ENCODE data around the gene CCDC82.

Gene CCDC82

DNA sequence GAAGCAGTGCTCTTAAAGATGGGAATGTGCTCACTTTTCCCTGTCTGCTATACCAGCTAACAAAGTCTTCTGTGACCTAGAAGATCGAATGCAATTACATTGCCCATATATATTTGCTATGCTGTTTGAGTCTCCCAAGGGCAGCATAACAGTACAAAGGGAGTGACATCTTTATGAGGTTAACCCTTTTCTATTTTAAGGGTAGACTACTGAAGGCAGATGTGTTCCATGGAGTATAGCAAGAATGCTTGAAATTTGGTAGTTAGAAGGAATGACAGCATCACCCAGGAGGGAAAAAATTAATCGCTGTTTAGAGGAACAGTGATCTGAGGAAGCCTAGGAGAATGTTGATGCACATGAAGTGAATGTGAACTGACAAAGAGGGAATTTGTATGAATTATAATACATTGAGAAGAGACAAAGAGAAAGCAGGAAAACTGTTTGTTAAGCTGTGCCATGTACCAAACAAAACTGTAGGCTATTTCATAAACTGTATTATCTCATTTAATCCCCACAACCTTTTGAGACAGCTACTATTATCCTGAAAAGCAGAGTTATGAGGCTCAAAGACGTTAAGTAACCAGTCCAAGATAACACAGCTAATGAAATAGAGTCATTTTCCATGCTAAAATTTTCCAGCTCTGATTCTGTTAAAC is 59.7 kb downstream of the CCDC82 start:
- H3K4me3 ChIP-seq (ENCODE audit: low read depth, low read length), result no peak overlapping the region

- no peak overlapping the region for H3K4me3 ChIP-seq (ENCODE audit: low read depth, low read length)
Measured at GRCh38 chr11:96329419-96329818, 60.3 kb downstream of the CCDC82 start.

GRCh38 chr11:96328395-96329010 is 61.2 kb downstream of the CCDC82 start:
- no peak overlapping the region for H3K4me3 ChIP-seq (ENCODE audit: low read depth, low read length)

DNA sequence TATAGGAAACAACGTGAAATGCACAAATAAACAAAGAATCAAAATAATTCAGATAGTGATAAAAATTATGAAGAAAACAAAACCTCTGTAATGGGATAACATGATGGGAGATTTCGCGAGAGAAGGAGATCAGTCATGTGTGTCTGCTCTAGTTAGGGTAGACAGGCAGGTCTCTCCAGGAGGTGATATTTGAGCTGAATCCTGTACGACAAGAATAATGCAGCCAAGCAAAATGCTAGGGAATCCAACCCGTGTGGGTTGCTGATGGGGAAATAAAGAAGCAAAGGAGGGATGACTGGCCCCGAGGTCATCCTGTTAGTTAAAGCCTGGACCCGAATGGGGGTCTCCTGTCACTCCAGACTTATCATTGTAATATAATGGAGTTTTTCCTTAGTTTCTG is 62.8 kb downstream of the CCDC82 start:
- H3K4me3 ChIP-seq (ENCODE audit: low read depth, low read length), result no peak overlapping the region

DNA sequence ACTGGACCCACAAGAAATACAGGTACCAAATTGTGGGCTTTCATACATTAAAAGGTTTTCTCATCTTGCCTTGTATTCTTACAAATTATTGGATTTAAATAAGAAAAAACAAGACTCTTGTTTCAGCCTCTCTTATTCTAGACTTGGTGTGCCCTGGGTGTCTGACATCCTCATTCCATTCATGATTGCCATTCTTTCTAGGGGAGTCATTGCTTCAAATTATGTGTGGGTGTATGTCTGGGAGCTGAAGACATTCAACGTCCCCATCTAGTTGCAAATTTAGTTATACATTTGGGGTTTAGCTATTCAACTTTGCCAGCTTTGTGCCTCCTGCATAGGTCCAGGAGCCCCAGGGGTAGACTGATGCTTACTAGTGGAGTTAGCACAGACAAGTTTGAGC is 64.8 kb downstream of the CCDC82 start:
- no peak overlapping the region for H3K4me3 ChIP-seq (ENCODE audit: low read depth, low read length)

GRCh38 chr11:96323642-96323985 is 66.1 kb downstream of the CCDC82 start:
- H3K4me3 ChIP-seq (ENCODE audit: low read depth, low read length), result no peak overlapping the region

DNA sequence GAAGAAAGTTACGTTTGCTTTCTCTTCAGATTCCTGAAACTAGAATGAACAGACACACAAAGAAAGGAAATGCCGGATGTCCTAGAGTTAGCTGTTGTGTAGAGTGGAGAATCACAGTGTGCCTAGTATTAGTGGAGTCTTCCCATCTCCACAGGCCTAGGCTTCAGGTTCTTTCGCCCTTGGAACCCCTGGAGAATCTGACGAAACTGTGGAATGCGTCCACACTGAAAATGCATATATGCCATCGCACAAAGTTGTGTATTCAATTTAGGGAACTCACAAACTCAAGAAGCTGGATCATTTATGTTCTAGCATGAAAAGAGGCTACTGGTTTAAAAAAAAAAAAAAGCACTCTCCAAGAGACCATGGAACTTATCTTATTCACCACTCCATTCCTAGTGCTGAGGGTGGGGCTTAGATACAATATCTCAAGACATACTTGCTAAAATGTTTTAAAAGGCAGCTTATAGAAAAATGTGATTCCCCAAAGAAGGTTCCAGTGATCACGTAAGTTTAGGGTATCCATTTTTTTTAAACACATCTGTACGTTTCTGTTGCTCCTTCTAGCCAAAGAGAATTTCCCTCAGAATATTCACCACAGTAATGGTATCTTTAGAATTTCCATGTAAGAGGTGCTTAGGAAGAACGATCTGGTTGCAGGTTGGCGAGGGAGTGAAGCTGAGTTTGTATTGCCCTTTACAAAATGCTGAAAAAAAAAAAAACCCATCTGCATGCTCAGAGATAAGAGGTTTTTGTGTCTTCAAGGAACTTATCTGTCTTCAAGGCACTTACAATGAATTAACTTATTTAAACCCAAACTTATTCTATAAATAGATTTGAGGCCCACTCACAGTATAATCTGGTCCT is 66.7 kb downstream of the CCDC82 start:
- no peak overlapping the region for H3K4me3 ChIP-seq (ENCODE audit: low read depth, low read length)

GRCh38 chr11:96321091-96321490 is 68.6 kb downstream of the CCDC82 start:
- H3K4me3 ChIP-seq (ENCODE audit: low read depth, low read length), result no peak overlapping the region

DNA sequence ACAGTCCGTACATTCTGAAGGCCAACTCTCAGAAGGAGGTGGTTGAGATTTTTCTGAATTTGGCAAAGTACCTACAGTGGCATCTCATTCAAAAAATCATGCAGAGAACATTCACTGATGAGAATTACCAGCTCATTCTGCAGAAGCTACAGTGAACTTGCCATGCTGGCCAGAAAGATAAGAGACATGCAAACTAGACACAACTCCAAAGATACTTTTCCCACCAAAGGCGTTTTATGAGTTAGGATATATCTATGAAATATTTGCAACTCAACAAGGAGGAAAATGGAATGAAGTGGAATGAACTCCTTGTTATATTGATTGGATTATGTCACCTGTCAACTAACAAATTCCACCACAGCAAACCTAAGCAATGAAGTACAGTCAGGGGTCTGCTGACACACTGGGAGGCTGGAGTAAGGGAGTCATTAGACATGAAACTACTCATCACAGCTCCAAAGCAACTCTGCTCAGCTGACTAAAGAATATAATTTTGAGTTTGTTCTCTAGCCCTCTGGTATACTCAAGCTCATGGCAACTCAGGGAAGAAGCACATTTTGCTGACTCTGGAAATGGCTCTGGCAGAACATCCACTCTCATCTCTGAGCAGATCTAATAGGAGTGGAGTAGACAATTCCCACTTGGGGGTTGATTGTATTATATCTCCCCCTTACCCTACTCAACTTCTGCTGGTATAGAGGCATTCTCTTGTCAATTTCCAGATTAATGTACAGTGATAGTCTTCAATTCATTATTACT is 69.6 kb downstream of the CCDC82 start:
- H3K4me3 ChIP-seq (ENCODE audit: low read depth, low read length), result no peak overlapping the region

DNA sequence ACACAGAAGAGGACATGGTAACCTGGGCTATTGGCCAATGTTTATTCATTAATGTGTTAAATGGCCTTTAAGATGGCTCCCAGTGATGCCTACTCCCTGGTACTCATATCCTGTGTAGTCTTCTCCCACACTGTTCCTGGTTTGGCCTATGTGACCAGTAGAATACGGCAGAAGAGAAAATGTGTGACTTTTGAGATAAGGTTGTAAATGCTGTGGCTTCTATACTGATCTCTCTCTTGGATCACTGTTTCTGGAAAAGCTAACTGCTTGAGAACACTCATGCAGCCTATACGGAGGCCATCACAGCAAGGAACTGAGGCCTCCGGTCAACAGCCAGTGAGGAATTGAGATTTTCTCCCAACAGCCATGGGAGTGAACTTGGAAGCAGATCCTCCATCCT is 70.9 kb downstream of the CCDC82 start:
- H3K4me3 ChIP-seq (ENCODE audit: low read depth, low read length), result no peak overlapping the region

DNA sequence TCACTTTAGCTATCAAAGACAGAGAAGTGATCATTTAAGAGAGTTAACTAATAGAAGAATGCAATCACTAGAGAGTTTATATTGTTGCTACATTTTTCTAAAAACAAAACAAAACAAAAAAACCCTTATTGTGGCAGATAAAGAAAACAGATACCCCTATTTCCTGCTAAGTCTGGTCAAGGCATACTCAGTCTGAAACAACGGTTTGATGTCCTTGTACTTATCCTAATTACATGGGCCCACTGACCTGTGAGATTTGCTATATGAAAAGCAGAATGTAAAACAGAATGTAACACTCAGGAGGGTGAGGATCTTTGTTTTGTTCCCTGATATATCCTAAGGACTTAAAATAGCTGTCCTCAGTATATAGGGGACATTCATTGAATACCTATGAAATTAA is 71.3 kb downstream of the CCDC82 start:
- H3K4me3 ChIP-seq (ENCODE audit: low read depth, low read length), result no peak overlapping the region

- no peak overlapping the region for H3K4me3 ChIP-seq (ENCODE audit: low read depth, low read length)
Measured at GRCh38 chr11:96317985-96318384, 71.7 kb downstream of the CCDC82 start.

DNA sequence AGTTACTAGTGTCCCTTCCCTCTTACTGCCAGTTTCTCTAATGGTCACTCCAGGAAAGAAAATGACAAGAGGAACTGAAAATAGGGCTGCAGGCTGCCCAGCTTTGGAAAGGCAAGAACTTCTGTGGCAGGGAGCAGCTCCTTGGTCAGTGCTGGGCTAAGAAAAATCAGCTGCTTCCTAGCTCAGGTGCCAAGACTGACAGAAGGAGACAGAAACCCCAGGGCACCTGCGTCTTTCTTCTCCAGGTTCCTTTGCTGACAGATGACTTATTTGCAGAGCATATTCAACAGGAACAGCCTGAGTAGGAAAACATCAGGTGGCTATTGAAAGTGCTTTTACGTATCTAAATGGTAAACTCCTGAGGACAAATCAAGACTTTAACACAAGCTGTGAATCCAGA is 72.1 kb downstream of the CCDC82 start:
- no peak overlapping the region for H3K4me3 ChIP-seq (ENCODE audit: low read depth, low read length)

- no peak overlapping the region for H3K4me3 ChIP-seq (ENCODE audit: low read depth, low read length)
Measured at GRCh38 chr11:96316869-96317268, 72.8 kb downstream of the CCDC82 start.

GRCh38 chr11:96315476-96315875 is 74.2 kb downstream of the CCDC82 start:
- H3K4me3 ChIP-seq (ENCODE audit: low read depth, low read length), result no peak overlapping the region

DNA sequence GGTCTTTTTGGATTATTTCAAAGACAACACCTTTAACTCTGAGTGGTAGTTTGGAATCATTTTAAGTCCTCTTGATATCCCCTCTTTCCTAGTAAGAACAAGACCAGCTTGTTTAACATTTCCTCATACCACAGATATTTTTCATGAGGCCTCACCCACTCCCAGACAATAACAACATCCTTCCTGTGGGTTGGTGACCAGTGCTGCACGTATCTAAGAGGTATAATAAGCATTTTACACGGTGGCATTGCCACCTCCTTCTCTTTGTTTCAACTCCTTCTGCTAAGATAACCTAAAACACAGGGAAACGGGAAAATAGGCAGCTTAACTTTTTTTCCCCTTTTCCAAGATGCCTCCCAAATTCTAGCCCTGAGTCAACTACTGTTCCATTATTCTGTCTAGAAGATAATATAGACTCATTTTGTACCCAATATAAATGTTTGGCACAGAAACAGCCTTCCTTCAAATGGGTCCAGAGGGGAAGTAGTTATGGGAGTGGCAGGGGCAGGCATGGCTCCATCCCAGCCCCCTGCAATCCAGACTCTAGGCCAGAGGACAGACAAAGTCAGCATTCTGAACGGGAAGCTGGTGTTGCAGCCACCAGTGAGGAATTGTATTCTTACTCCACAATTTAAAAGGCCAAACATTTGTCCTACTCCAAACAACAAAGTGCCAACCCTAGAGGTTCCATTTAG is 75.2 kb downstream of the CCDC82 start:
- no peak overlapping the region for H3K4me3 ChIP-seq (ENCODE audit: low read depth, low read length)

DNA sequence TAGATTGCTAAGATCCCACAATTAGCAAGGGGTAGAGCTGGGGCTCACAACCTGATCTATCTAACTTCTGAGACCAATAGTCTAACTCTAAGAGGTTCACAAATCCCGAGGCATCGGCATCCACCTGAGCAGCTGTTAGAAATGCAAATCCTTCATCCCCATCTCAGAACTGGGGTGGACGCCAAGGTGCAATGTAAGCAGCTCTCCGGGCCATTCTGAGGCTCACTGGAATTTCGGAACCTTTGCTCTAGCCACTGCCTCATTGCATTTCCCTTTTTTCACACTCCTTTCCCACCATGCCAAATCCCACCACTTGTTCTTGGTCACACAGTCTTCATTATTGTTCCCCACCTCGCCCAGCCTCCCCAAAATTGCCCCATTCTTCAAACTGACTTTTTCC is 76.5 kb downstream of the CCDC82 start:
- H3K4me3 ChIP-seq (ENCODE audit: low read depth, low read length), result no peak overlapping the region

DNA sequence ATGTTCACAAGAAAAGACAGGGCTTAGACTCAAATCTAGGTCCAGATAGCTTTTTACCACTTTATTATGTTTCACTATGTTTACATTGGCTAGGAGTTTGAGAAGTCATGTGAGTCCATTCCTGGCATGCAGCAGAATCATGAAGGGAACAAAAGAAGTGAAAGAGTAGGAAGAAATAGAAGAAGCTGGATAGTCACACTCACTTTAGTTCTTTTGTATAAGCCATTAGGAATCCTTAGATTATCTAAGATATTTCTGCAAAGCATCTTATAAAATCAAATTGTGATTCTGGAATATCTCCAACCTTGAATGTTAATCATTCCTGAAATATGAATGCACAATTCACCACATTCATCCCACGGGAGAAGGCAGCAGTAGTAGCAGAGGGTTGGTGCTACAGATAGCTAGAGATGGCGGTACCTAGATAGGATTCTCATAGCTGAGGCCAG is 78.6 kb downstream of the CCDC82 start:
- H3K4me3 ChIP-seq (ENCODE audit: low read depth, low read length), result no peak overlapping the region

- no peak overlapping the region for H3K4me3 ChIP-seq (ENCODE audit: low read depth, low read length)
Measured at GRCh38 chr11:96310236-96310635, 79.5 kb downstream of the CCDC82 start.

DNA sequence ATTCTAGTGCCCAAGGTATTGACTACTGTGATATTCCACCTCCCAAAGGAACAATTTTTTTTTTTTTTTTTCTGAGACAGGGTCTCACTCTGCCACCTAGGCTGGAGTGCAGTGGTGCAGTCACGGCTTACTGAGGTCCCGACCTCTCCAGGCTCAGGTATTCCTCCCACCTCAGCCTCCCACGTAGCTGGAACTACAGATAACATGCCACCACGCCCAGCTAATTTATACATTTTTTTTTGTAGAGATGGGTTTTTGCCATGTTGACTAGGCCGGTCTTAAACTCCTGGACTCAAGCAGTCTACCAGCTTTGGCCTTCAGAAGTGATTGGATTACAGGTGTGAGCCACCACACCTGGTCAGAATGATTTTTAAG is 80.1 kb downstream of the CCDC82 start:
- H3K4me3 ChIP-seq (ENCODE audit: low read depth, low read length), result no peak overlapping the region

All from iPS-11a (cell line).